Measurements from ENCODE around the gene HM13.
"Not testable (repeated sequence)": the region's sequence is repeated elsewhere in the genome, so short reads cannot be mapped to it uniquely, and the experiment has no call there.

The HM13 gene

GRCh38 chr20:31537116-31537871, 23.1 kb downstream of the HM13 start:
- Mint-ChIP-seq H3K36me3 (ENCODE audit: low read depth) (peaks cover 66% of the 10 kb centered on the region), H3K27me3 (ENCODE audit: low read depth, poor library complexity) (no peaks in the 10 kb centered on the region), H3K4me3 (no peak overlapping the region), H3K4me1 (no peaks in the 10 kb centered on the region), H3K9me3 (no peaks in the 10 kb centered on the region), H3K27ac (no peak overlapping the region)
- DNase-seq = no peak
- TF ChIP-seq CTCF (IDR thresholded peaks at IDR 0.05) = no peak

GRCh38 chr20:31537890-31538289, 23.6 kb downstream of the HM13 start:
- Mint-ChIP-seq H3K9me3 (no peaks in the 10 kb centered on the region), H3K4me1 (no peaks in the 10 kb centered on the region), H3K4me3 (no peak overlapping the region), H3K36me3 (ENCODE audit: low read depth) (peaks cover 61% of the 10 kb centered on the region), H3K27ac (peak overlapping the region; percentile 69), H3K27me3 (ENCODE audit: low read depth, poor library complexity) (no peaks in the 10 kb centered on the region)
- no peak for TF ChIP-seq CTCF (IDR thresholded peaks at IDR 0.05)
- DNase-seq = no peak

GRCh38 chr20:31538326-31538725, 24.1 kb downstream of the HM13 start:
- no peak for DNase-seq
- no peak overlapping the region for H3K4me3 Mint-ChIP-seq
- peak overlapping the region; percentile 69 for H3K27ac Mint-ChIP-seq

GRCh38 chr20:31539636-31540035, 25.4 kb downstream of the HM13 start:
- not testable (repeated sequence) for DNase-seq; H3K4me3 Mint-ChIP-seq; H3K27ac Mint-ChIP-seq; H3K27me3 Mint-ChIP-seq (ENCODE audit: low read depth, poor library complexity); H3K9me3 Mint-ChIP-seq; H3K4me1 Mint-ChIP-seq
- H3K36me3 Mint-ChIP-seq (ENCODE audit: low read depth) = peaks cover 55% of the 10 kb centered on the region

More at GRCh38 chr20:31538326-31538725, 24.1 kb downstream of the HM13 start:
- Mint-ChIP-seq H3K36me3 (ENCODE audit: low read depth) (peaks cover 60% of the 10 kb centered on the region), H3K27me3 (ENCODE audit: low read depth, poor library complexity) (no peaks in the 10 kb centered on the region), H3K4me1 (no peaks in the 10 kb centered on the region), H3K9me3 (no peaks in the 10 kb centered on the region)
- TF ChIP-seq CTCF (IDR thresholded peaks at IDR 0.05) = no peak

- no peaks in the 10 kb centered on the region for H3K9me3 Mint-ChIP-seq
- H3K27ac Mint-ChIP-seq = no peak overlapping the region
These were observed 26.2 kb downstream of the HM13 start for GRCh38 chr20:31540406-31540805.

More at GRCh38 chr20:31540406-31540805, 26.2 kb downstream of the HM13 start:
- H3K4me3 Mint-ChIP-seq = no peak overlapping the region
- DNase-seq = no peak
- no peak for TF ChIP-seq CTCF (IDR thresholded peaks at IDR 0.05)
- H3K4me1 Mint-ChIP-seq = peaks cover 3% of the 10 kb centered on the region
- no peaks in the 10 kb centered on the region for H3K27me3 Mint-ChIP-seq (ENCODE audit: low read depth, poor library complexity)
- H3K36me3 Mint-ChIP-seq (ENCODE audit: low read depth) = peaks cover 53% of the 10 kb centered on the region
